ENCODE data around the gene RCAN2.
"Not testable (repeated sequence)": the region's sequence is repeated elsewhere in the genome, so short reads cannot be mapped to it uniquely, and the experiment has no call there.

Gene RCAN2

GRCh38 chr6:46381057-46381456, 110.2 kb downstream of the RCAN2 start:
- no peak for DNase-seq

DNA sequence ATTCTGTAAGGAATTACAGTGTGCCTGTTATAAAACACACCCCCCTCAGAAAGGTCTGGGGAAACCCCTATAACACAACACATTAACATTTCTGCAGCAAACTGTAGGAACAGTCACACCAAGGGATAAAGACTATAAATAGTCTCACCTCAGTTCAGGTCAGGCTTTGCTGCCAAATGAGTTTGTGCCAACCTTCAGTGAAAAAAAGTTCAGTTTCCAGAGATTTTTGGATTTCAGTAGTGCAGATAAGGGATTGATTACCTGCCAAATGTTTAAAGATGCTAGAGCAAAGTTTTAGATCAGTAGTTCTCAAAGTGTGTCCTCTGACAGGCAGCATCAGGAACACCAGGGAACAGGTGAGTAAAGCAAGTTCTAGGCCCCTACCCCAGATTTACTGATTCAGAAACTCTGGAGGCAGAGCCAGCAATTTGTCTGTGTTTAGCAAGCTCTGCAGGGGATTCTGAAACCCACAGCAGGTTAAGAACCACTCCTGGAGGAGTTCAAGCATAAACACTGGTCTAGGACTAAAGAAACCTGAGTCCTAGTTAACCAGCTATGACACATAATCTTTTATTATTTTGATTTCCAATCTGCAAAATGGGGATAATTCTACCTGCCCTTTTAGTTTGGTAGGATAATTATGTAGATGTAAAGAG, 111.0 kb downstream of the RCAN2 start:
- DNase-seq: no peak

DNA sequence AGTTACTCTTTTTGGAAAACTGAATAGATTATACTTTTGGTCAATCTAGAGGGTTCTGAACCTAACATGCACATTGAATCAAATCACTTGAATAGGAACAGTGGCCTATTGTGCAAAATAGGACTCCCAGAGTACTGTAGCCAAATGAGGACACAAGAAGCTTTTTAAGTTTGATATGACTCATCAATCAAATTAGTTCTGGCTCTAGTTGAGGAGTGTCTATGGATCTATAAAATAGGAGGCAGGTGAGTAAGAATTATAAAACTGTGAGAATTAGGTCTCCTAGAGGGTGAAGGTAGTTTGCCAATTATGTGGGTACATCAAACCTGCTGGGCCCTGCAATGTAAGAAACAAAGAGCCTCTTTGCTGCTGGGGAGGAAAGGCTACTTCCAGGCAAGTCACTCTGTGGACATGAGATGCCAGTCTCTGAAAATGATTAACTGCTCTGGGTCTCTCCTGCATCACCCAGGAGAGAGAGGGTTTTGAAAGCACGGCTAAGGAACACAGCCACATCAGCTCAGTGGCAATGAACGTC, 112.3 kb downstream of the RCAN2 start:
- no peak for DNase-seq

DNA sequence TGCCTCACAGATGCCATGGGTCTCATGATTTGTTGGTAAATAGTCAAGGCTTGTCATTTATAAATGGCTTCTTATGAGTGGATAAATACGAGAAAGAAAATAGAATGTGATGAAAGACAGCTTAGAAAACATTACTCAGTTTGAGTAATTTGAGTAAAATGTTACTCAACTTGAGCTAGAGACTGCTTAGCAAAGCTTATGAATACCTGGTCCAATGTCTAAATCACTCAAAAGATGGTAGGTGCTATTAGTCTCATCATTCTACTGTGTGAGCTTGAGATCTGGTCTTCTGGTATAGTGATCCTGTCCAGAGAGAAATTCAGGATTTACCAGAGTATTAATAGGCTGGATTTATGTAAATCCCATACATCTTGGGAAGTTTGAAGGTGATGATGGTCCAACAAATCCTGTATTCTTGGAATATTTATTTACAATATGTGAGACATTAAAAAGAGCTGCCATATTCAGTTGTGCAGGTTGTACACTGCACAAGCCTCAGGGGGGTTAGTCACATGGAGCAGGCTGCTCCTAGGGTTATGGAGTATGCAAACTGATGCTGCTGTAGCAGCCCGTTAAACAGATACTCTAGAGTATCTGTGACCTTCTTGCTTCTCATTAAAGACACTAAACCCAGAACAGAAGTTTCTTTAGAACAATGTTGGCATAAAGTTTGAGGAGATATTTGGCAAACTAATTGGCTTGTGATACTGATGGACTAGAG, 112.9 kb downstream of the RCAN2 start:
- DNase-seq: no peak

DNA sequence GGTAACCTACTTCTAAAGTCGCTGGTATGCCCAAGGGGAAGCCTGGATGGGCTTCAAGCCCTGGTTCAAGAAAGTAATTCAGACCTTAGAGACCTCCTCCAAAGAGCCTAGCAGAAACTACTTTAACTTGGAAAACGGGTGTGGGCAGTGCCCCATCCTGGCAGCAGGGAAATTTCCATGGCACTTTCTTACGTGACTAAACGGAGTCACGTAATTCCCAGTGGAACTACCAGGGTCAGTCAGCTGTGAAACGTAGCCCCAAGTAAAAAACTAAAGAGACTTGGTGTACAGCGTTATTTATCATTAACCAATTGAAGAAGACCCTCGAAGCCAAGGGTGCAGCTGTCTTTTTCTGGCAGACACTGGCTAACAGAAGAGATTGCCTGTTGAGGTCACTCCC, 114.0 kb downstream of the RCAN2 start:
- DNase-seq: no peak

DNA sequence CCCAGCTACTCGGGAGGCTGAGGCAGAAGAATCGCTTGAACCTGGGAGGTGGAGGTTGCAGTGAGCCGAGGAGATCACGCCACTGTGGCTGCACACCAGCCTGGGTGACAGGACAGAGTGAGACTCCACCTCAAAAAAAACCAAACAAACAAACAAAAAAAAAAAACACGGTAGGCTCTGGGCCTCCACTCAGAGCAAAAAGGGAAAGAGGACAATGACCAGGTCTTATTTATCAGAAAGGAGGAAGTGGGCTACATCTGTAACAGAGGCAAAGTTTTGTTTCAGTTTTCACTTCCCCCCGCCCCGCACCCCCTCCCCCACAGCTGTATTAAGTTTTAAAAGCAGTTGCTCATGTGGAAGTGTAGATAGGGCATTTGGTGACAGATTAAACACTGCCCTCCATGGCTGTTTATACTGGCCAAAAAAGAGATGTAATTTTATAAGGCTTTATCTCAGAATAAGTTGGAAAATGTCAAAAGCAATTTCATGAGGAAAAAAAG, 114.6 kb downstream of the RCAN2 start:
- peak; percentile 91 for DNase-seq

DNA sequence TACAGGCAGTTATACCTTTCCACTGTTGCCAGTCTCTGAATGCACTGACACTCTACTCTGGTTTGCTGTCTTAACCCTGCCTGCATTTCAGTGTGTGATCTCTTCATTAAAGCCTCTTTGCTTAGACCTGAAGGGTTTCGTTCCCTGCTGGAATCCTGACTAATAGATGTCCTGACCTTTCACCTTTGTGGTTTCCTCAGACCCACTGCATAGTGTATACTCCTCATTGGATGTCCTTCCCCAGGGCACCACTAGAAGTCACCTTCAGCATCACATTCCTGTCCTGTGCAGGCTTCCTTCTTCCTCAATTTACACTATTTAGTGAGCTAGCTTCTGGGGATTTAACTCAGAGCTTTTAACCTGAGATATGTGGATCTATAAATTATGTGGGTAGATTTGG, 120.6 kb downstream of the RCAN2 start:
- DNase-seq: no peak

DNA sequence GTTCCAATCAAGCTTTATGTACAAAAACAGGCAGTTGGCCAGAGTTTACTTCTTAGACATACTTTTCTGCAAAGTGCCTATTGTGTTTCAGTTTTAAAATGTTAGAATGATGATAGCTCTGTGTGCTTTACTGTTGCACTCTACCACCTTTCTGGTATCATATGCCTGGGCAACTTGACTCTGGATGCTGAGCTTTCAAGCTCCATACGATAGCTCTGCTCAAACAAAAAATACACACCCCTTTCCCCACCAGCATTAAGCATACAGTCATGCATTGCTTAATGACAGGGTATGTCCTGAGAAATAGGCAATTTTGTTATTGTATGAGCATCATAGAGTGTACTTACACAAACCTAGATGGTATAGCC, 123.1 kb downstream of the RCAN2 start:
- DNase-seq: no peak

GRCh38 chr6:46367354-46368168, 123.7 kb downstream of the RCAN2 start:
- DNase-seq: no peak

GRCh38 chr6:46366190-46366900, 124.9 kb downstream of the RCAN2 start:
- no peak for DNase-seq

DNA sequence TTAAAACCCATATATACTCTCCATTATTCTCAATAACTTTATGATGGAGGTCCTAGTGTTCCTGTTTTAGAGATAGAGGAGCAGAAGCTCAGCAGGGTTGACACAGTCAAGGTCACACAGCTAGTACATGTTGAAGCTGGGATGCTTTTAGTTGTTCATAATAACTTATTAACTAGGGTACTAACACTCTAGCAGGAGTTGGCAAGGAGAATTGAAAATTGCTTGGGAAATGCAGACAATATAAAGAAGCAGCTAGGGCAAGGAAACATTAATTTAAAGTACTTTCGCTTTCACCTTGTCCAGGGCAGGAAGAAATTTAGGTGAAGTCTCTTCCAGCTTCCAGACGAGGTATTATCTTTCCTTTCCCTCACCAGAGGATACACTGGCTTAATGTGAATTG, 133.7 kb downstream of the RCAN2 start:
- no peak for DNase-seq

DNA sequence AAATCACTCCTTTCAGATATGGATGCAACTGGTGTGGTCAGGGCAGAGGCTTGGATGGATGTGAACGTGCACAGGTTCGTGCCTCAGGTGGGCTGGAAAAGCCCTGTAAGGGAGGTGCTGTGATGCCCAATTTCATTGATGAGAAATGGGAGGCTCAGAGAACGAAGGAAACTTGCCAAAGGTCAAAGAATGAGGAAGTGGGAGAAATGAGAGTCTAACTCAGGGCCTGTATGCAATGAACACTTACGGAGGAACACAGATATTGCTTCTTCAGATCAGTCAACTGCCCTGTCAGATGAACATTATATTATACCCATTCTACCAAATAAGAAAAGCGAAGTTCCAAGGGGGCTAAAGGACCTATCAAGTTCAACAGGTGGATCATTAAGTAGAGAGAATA, 134.7 kb downstream of the RCAN2 start:
- DNase-seq: no peak

- no peak for DNase-seq
Observed at GRCh38 chr6:46353528-46353927, 137.7 kb downstream of the RCAN2 start.

DNA sequence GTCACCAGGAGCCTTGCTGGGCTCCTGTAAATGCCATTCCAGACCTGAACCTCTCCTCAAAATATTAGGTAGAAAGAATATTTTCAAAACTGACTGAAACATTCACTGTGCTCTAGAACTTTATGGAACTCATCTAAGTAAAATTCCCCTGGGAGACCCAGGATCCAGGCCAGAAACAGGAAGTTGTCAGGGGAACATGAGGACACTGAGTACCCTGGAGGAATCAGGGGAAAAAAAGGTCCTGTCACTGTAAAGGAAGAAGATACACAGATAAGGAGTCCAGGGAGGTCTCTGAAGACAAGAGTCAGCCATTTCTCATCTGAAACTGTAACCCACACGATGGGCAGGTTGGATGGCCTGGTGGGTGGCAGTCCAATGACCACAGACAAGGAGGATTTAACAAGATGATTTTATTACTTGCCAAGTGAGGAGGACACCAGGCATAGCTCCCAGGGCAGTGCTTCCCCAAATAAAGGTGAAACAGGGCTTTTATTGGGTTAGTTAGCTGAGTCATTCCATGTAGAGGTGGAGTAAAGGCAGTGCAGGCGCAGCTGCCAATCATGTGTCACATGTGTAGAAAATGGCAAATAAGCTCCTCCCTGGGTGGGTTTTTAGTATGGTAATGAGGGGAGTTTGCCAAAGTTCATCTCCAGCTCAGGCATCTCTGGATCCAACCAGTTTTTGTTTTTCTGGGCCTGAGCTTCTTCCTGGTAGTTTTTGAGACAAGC, 138.5 kb downstream of the RCAN2 start:
- DNase-seq: no peak

DNA sequence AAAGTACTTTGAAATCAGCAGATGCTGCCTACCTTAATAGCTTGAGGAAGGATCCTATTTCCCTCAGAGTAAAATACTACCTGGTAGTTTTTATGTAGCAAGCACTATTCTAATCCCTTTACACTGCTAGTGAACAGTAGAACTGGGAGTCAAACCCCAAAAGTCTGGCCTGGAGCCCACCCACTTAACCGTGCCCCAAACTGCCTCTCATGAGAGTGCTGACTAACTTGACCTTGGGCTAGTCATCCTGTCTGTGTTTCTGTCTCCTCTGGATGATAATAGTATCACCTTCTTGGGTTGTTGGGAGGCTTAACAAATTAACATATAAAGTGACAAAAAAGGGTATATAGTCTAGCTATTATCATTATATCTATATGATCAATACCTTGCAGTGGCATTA, 140.5 kb downstream of the RCAN2 start:
- no peak for DNase-seq

DNA sequence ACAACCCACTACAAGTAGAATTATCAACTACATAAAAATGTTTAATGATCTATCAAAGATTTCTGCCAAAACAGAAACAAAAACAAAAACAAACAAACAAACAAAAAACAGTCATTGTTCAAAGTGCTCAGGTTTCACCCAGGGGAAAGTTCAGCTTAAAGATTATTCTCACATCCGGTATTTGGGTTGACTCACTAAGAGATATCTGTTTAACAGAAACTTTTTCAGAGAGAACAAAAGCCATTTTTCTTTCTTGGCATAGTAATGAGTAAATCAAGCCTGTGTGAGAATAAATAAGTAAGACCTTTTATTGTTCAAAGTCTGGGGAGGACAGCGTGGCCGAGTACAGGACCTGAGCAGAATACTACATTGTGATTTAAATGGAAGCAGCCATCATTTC, 143.6 kb downstream of the RCAN2 start:
- no peak for DNase-seq

- DNase-seq: no peak
Observed at GRCh38 chr6:46340246-46340645, 151.0 kb downstream of the RCAN2 start.

- DNase-seq: peak; percentile 81
Observed at GRCh38 chr6:46338131-46338530, 153.1 kb downstream of the RCAN2 start.

DNA sequence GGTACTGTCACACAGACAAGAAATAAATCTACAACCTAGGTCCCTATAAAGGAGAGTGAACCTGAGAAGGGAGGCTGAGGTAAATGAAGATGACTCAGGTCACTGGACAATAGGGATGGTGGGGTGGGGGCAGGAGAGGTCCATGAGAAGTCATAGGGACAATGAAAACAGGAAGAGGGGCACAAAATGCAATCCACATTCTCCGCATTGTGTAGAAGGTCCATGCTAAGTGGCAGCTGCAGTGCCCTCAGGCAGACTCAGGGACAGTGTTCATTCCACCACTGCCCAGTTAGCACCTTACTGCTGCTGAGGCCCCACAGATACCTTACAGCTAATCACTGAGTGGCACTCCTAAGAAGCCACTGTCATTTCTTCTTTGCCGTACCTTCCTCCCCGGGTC, 156.8 kb downstream of the RCAN2 start:
- DNase-seq: no peak

DNA sequence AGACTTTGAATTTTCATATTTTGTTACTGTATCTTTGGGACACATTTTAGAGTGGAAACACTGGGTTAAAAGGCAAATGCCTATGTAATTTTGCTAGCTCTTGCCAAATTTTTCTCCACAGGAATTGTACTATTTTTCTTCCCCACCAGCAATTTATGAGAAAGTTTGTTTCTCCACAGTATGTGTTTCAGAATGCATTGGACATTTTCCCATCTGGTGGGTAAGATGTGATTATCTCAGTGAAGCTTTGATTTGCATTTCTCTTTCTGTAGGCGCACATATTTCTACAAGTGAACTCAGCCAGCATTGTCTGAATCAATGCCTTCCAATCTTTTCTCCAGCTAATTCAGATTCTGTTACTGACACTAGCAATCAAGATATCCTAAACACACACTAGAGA, 157.8 kb downstream of the RCAN2 start:
- DNase-seq: no peak

- DNase-seq: not testable (repeated sequence)
Observed at GRCh38 chr6:46332448-46332847, 158.8 kb downstream of the RCAN2 start.

DNA sequence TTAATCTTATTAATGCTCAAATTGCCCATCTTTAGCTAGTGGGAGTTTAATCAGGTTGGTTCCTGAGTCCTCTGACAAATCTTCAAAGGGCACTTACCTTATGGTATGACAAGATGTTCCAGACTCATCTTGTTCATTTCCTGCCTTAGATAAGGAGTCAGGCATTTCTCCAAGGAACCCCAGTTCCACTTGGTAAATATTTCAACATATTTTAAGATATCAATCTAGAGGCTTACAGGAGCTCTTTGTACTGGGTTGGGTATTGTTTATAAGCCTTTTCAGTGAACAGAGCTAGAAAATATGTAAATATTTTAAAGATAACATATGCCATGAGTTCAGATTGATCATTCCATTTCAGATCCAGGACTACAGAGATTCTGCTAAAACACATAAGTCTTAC, 159.8 kb downstream of the RCAN2 start:
- DNase-seq: peak; percentile 4

Data from hematopoietic multipotent progenitor cell treated with erythropoietin and hydrocortisone succinate and interleukin-3 and kit ligand, for 4 days (in vitro differentiated cells).